ENCODE measurements around the gene MAGI3. TPM values are rescaled to one million over a fixed set of nuclear protein-coding genes. Genes with fewer than 3 reads are reported as not detected.
"Not testable (repeated sequence)": the region's sequence is repeated elsewhere in the genome, so short reads cannot be mapped to it uniquely, and the experiment has no call there.

The MAGI3 gene
- total and polyA plus RNA-seq, 2 of the 13 experiments (the other 11 are each of a cell fraction or from before 2014, with no cell fraction given) = 4.0 to 11.8 TPM

GRCh38 chr1:113467991-113468390 lies 77.7 kb downstream of the MAGI3 start (continued):
- TF ChIP-seq HNF1A (IDR thresholded peaks at IDR 0.05; ENCODE audit: low read depth) (no peak), HNF1A (CRISPR knock-in tag; IDR thresholded peaks at IDR 0.05; ENCODE audit: borderline replicate concordance) (no peak), HNRNPLL (IDR thresholded peaks at IDR 0.05; ENCODE audit: low read depth, low read length, poor library complexity, severe bottlenecking) (no peak)

- H3K36me3 ChIP-seq (replicated peaks in 1 of 2; ENCODE audit: control insufficient read depth in 1 of 2, insufficient read depth in 2 of 2, low read length in 2 of 2); H4K20me1 ChIP-seq (ENCODE audit: insufficient read depth, low read length); H2AFZ ChIP-seq (ENCODE audit: low read length); CTCF ChIA-PET (ENCODE audit: low intra/inter-chr PET ratio, low total read pairs); H3K27me3 ChIP-seq (ENCODE audit: control insufficient read depth in 1 of 2, insufficient read depth in 2 of 2, low read length in 2 of 2); intact Hi-C loops (cut with micrococcal nuclease; ENCODE audit: unreplicated experiment); ATAC-seq; BruUV-seq (replicated peaks): not testable (repeated sequence)
- peak; percentile 28 for FAIRE-seq
- POLR2A ChIA-PET = interaction anchor here (0.9 to 1.4 kb wide), 5 partner anchors 9 to 90 kb away, joined by 3 to 9 read pairs (median 3); partner anchors contain the start of gene MAGI3
- peak; percentile 73 for DNase-seq (ENCODE audit: low spot score)
- H3K4me1 ChIP-seq (ENCODE audit: insufficient read depth, low read length) = peaks cover 18% of the 10 kb centered on the region
- in situ Hi-C loops (cut with HindIII; ENCODE audit: extremely low pct_ligation_motif_present, low pct_unique_long_range_greater_than_20kb) = loop anchor here (25.0 kb wide), 1 partner anchor 184 kb away; no protein-coding TSS in a partner anchor
- 1% methylated on average over 7 of the region's 10 CpGs for WGBS (ENCODE audit: low lambda C conversion rate)
- H3K79me2 ChIP-seq (ENCODE audit: insufficient read depth, low read length) = peaks cover 12% of the 10 kb centered on the region
- peaks cover 16% of the 10 kb centered on the region for H3K9me3 ChIP-seq (ENCODE audit: low read length)
- peak overlapping the region in 2 of 3 experiments; percentile 31 to 58; a peak in 4 of 6 replicates for H3K4me3 ChIP-seq (replicated peaks in 1 of 3; ENCODE audit: insufficient read depth in 1 of 3, low read depth in 2 of 3, low read length in 3 of 3)
- H3K9ac ChIP-seq (ENCODE audit: insufficient read depth, low read depth, low read length) = peak overlapping the region; percentile 58
- peak overlapping the region; percentile 67 for H3K4me2 ChIP-seq (ENCODE audit: low read depth, low read length)
- H3K27ac ChIP-seq (ENCODE audit: extremely low read length, insufficient read depth, low read length) = peak overlapping the region; percentile 60
- TF ChIP-seq ZNF772 (CRISPR knock-in tag; IDR thresholded peaks at IDR 0.05) (peak; percentile 70; the same call in 1 of the 2 replicates), BRD4 (CRISPR knock-in tag; IDR thresholded peaks at IDR 0.05) (peak; percentile 40; the same call in 1 of the 2 replicates), ELF3 (CRISPR knock-in tag; IDR thresholded peaks at IDR 0.05) (0 out of 2 replicates have a peak, but pooled peaks have one; percentile 46), KMT2B (CRISPR knock-in tag; IDR thresholded peaks at IDR 0.05) (peak; percentile 62; the same call in 1 of the 2 replicates), ZMYM4 (CRISPR knock-in tag; IDR thresholded peaks at IDR 0.05) (peak; percentile 98), MED1 (CRISPR knock-in tag; IDR thresholded peaks at IDR 0.05) (peak; percentile 71), ZNF614 (CRISPR knock-in tag; IDR thresholded peaks at IDR 0.05; ENCODE audit: borderline replicate concordance) (peak; percentile 51; the same call in 1 of the 2 replicates), HOXA5 (CRISPR knock-in tag; IDR thresholded peaks at IDR 0.05) (peak; percentile 54; the same call in 1 of the 2 replicates), ZNF891 (CRISPR knock-in tag; IDR thresholded peaks at IDR 0.05) (peak; percentile 47; the same call in 1 of the 2 replicates), GFI1 (CRISPR knock-in tag; IDR thresholded peaks at IDR 0.05; ENCODE audit: borderline replicate concordance) (peak; percentile 69; the same call in 1 of the 2 replicates), ARID4A (CRISPR knock-in tag; IDR thresholded peaks at IDR 0.05; ENCODE audit: borderline replicate concordance) (peak; percentile 76; the same call in 1 of the 2 replicates)
These were observed 88.3 kb downstream of the MAGI3 start for GRCh38 chr1:113478427-113479195.
